Naive thymus-derived CD8-positive, alpha-beta T cell (primary cell): ENCODE results near the gene TMEM272. TPM values are rescaled to one million over a fixed set of nuclear protein-coding genes. Genes with fewer than 3 reads are reported as not detected.

Source experiments
- ATAC-seq, 2 donors: fragments of 150-1000 bp; cut with Tn5 transposase in 1 of 2; sonication (Bioruptor Pico), chemical (Tn5 transposase) in 1 of 2; 1 replicate in 1 of 2; 2 replicates in 1 of 2; pipeline ENCODE4 v1.10.0; 2021; ENCODE audit warnings: mild to moderate bottlenecking in 2 of 2, moderate library complexity in 2 of 2
- POLR2A ChIA-PET: fragments of 350-600 bp; sonication (Branson Sonifier 250); formaldehyde crosslinking; loops from one replicate; lab custom pipeline; 2021; ENCODE audit warnings: antibody characterized with exemption; lab: Charles Lee
- DNase-seq, 10 donors: peaks; one replicate each; pipeline versions ENCODE4 v3.0.0 to v3.0.0-alpha.2; 2020 to 2022
- H3K27ac Mint-ChIP-seq, 10 donors: one replicate each; pipeline ENCODE4 v1.8.0; 2020 to 2022; ENCODE audit warnings: mild to moderate bottlenecking in 10 of 10, mixed read lengths in 10 of 10, moderate library complexity in 4 of 10, inconsistent platforms in 1 of 10
- H3K27me3 Mint-ChIP-seq, 5 donors: one replicate each; pipeline ENCODE4 v1.8.0; 2021 to 2022; ENCODE audit warnings: mixed read lengths in 5 of 5
- H3K36me3 Mint-ChIP-seq, 3 donors: one replicate each; pipeline ENCODE4 v1.8.0; 2020 to 2022; ENCODE audit warnings: mixed read lengths in 3 of 3, mild to moderate bottlenecking in 2 of 3, inconsistent platforms in 1 of 3
- H3K4me1 Mint-ChIP-seq, 4 donors: one replicate each; pipeline ENCODE4 v1.8.0; 2021 to 2022; ENCODE audit warnings: mixed read lengths in 4 of 4
- H3K4me3 Mint-ChIP-seq, 10 donors: one replicate each; pipeline ENCODE4 v1.8.0; 2020 to 2022; ENCODE audit warnings: mild to moderate bottlenecking in 10 of 10, mixed read lengths in 10 of 10, moderate library complexity in 6 of 10, inconsistent platforms in 1 of 10
- H3K9me3 Mint-ChIP-seq, 9 donors: one replicate each; pipeline ENCODE4 v1.8.0; 2020 to 2022; ENCODE audit warnings: mixed read lengths in 9 of 9, mild to moderate bottlenecking in 3 of 9, inconsistent platforms in 1 of 9, moderate library complexity in 1 of 9
- polyA plus RNA-seq, 3 donors: library from polyadenylated mRNA; unstranded; fragments of 300-500 nt; fragmentation: Illumina TruSeq; gene quantifications; one replicate each; pipeline ENCODE4 v1.2.3, GENCODE V29; 2021
- total RNA-seq, 8 experiments: library from RNA in 2 of 8; stranded (reverse) in 2 of 8; gene quantifications; one replicate each; pipeline ENCODE4 v1.2.3 and lab custom pipeline; 2021 to 2026

TMEM272 gene, protein sequence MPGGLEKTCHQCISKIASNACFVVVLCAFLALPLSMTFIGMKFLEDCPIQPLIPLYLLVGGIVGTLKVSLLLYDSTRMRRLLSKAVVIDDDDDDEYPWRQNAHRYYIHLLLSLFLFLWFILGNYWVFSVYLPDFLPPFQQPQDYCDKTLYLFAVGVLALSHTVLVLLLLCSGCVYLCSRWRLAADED
- 10 to 100 TPM; 14.7 to 15.4 TPM for total RNA-seq
- under 1 TPM; 0.29 to 0.75 (median 0.52) TPM for polyA plus RNA-seq
- total RNA-seq (lab: John Stamatoyannopoulos, UW), result 2.4 to 18.0 (median 9.1) reads per million in 6 experiments

DNA sequence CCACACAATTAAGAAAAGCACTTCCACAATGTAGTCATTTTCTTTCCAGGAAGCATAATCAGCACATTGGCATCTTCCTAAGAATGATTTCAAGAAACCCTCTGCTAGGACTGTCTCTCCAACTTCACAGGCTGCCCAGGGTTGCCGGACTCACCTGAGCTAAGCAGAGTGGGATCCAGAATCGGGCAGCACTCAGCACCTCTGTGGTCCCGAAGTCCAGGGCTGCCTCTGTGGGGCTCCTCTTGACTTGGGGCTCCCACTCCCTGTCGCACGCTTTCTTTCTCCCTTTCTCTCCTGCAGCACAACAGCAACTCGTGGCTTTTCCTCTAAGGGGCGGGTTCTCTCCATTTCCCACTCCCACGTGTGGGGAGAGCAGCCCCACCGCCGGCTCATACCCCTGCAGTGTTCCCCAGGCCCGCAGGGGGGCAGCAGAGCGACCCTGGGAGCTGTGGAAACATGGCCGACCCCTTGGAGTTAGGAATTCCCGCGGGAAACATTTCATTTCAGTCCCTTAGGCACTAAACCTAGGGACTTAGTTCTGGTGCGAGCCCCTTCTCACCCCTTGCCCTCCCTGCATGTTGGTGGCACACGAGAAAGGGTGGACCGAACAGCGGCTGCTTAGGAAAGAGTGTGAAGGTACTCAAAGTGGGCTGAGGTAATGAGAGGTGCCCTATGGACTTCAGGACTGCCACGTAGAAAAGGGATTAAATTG lies at the start of gene TMEM272:
TMEM272 (minus strand) TSS at position 316 of the 712 bp plus-strand sequence. CDS start 6,647 bp downstream, outside the sequence.
- peaks cover 2 to 10% (median 6%) of the 10 kb centered on the region in 4 donors for H3K4me1 Mint-ChIP-seq
- peaks cover 2 to 10% (median 3%) of the 10 kb centered on the region in 5 donors for H3K27me3 Mint-ChIP-seq
- peak within 1 kb of the TSS in 3 of 10 donors; percentile 7 to 49 (median 47) for H3K27ac Mint-ChIP-seq
- DNase-seq (peak in 9 of 10 donors; percentile 24 to 73 (median 47)), ATAC-seq (peak; percentile 74 to 90)
- no peaks in the 10 kb centered on the region for H3K36me3 Mint-ChIP-seq
- POLR2A ChIA-PET, result interaction anchor here (0.9 kb wide), 1 partner anchor 20 kb away, joined by 3 read pairs; no protein-coding TSS in a partner anchor
- H3K9me3 Mint-ChIP-seq, result no peaks in the 10 kb centered on the region
- peak within 1 kb of the TSS in 9 of 10 donors; percentile 13 to 79 (median 43) for H3K4me3 Mint-ChIP-seq

DNA sequence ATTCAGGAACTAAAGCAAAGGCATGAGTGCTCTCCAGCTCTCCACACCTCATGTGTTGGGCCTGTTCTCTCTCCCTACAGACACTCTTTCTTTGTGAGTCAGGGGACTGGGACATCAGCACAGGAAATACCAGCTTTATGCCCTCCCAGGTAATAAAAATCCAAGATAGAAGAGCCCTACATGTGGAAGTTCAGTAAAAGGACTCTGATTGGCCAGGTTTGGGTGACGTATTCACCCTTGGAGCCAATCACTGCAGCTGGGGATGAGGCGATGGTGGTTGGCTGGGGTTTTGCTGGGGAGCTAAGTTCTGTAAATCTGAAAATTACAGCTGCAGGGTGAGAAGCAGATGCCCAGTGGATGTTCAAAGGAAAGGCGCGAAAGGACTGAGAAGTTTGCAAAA lies 49.3 kb upstream of the TMEM272 start:
- no peak overlapping the region for H3K4me3 Mint-ChIP-seq
- peaks cover 4 to 15% (median 11%) of the 10 kb centered on the region in 5 donors for H3K27me3 Mint-ChIP-seq
- no peak overlapping the region for H3K27ac Mint-ChIP-seq
- no peaks in the 10 kb centered on the region for H3K36me3 Mint-ChIP-seq
- H3K9me3 Mint-ChIP-seq, result no peaks in the 10 kb centered on the region
- DNase-seq (no peak), ATAC-seq (no peak)
- POLR2A ChIA-PET, result no interaction called here
- peaks cover 0 to 4% (median 0%) of the 10 kb centered on the region in 4 donors for H3K4me1 Mint-ChIP-seq

DNA sequence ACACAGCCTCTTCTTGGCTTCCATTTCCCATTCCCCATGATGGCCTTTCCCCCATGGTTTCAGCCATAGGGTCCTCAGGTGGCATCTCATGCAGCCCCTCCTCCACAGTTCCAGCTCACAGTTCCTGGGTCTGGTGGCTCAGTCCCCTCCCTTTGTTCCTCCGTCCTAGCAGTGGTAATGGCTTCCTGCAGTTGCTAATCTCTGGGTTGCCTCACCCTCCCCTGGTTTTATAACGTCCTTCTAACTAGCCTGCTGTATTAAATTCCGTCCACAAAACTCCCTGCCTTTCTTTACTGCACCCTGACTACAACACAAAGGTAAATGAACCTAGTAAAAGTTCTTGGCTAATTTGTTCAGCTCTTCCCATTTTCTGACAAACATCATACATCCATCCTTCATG lies 47.7 kb upstream of the TMEM272 start:
- DNase-seq (no peak), ATAC-seq (no peak)
- Mint-ChIP-seq H3K4me1 (peaks cover 0 to 4% (median 0%) of the 10 kb centered on the region in 4 donors), H3K36me3 (no peaks in the 10 kb centered on the region), H3K4me3 (no peak overlapping the region), H3K27me3 (peaks cover 4 to 15% (median 11%) of the 10 kb centered on the region in 5 donors), H3K27ac (no peak overlapping the region), H3K9me3 (no peaks in the 10 kb centered on the region)
- POLR2A ChIA-PET, result no interaction called here

DNA sequence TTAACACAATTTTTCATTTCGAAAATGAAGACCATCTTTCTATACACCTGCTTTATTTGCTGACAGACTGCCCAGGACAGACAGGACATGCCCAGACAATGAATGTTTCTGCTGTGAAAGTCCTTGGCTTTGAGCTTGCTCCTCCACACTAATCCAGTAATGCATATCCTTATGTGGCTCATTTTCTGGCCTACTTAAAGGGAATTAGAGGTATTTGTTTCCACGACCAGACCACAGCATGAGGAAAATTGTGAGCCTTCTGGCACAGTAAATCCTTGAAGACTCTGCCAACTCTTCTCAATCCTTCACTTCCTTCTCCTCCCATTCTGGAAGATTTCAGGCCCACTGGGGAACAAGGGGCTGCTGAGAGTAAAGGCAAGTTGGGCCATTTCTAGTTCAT lies 42.5 kb upstream of the TMEM272 start:
- peaks cover 0 to 12% (median 2%) of the 10 kb centered on the region in 9 donors for H3K9me3 Mint-ChIP-seq
- peaks cover 0 to 7% (median 0%) of the 10 kb centered on the region in 3 donors for H3K36me3 Mint-ChIP-seq
- no peak for ATAC-seq
- peaks cover 0 to 8% (median 0%) of the 10 kb centered on the region in 5 donors for H3K27me3 Mint-ChIP-seq
- H3K4me3 Mint-ChIP-seq, result no peak overlapping the region
- DNase-seq, result no peak
- H3K27ac Mint-ChIP-seq, result no peak overlapping the region
- no peaks in the 10 kb centered on the region for H3K4me1 Mint-ChIP-seq
- POLR2A ChIA-PET, result no interaction called here

DNA sequence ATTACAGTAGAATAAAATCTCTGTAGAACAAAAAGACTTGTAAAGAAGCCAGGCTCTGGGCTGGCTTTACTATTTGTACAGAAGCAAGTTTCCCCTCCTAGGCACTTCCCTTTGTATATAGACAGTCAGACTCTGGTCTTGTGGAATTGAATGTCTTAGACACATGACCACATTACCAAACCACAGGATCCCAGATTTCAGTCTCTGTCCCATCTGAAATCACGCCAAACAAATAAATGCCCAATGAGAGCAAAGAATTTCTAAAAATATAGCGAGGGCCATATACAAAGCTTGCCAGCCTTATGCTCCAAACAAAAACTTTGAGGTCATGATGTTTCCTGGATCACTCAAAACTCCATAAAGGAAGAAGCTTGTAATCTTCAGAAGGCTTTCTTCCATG lies 40.7 kb upstream of the TMEM272 start:
- POLR2A ChIA-PET, result no interaction called here
- H3K27me3 Mint-ChIP-seq, result peaks cover 0 to 3% (median 0%) of the 10 kb centered on the region in 5 donors

DNA sequence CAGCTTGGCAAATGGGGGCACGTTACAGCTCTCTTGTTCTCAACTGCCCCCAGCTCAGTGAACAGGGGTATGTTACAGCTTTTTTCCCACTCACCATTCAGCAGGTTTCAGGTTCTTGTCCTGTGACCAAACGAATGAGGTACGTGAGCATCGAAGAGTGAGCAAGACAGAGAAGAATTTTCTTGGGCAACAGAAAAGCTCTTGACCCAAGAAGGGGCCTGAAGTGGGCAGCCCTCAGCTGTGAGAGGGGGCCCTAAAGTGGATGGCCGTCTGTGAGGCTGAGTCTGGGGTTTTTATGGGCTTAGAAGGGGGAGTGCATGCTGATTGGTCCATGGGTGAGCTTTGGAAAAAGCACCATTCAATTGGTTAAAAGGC lies 38.2 kb upstream of the TMEM272 start:
- H3K4me3 Mint-ChIP-seq, result no peak overlapping the region
- peaks cover 0 to 2% (median 0%) of the 10 kb centered on the region in 5 donors for H3K27me3 Mint-ChIP-seq
- no peak overlapping the region for H3K27ac Mint-ChIP-seq
- peaks cover 0 to 17% (median 4%) of the 10 kb centered on the region in 3 donors for H3K36me3 Mint-ChIP-seq
- peaks cover 0 to 27% (median 4%) of the 10 kb centered on the region in 9 donors for H3K9me3 Mint-ChIP-seq
- DNase-seq (no peak), ATAC-seq (no peak)
- H3K4me1 Mint-ChIP-seq, result no peaks in the 10 kb centered on the region
- POLR2A ChIA-PET, result no interaction called here

More for the DNA sequence above, 40.7 kb upstream of the TMEM272 start:
- DNase-seq (no peak), ATAC-seq (no peak)
- Mint-ChIP-seq H3K4me1 (no peaks in the 10 kb centered on the region), H3K27ac (no peak overlapping the region), H3K4me3 (no peak overlapping the region), H3K9me3 (peaks cover 0 to 27% (median 4%) of the 10 kb centered on the region in 9 donors), H3K36me3 (peaks cover 0 to 14% (median 4%) of the 10 kb centered on the region in 3 donors)

DNA sequence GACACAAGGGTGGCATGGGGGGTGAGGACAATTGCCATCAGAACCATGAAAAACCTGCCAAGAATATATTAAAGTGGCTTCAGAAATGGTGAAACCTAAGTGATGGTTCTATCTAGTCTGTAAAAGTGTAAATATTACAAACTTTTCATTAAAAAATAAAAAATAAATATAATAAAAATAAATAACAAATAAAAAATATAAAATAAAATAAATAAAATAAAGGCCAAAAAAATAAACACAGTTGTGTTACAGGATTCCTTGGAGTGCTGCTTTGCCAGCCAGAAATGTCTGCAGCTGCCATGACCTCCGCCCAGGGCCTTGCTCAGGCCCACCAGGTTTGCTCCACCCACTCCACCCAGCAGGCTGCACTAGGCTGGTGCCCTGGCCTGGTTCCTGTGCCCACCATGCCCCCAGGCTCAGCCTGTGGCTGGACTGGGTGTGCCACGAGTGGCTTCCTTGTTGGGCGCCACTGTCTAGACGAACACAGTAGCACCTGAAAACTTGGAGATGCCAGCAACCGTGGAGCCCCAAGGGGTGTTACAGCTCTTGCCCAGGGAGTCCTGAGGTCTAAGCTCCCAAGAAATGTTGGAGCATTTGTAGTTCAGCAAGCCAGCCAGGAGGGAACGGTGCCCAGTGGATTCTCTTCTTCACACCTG lies 37.7 kb upstream of the TMEM272 start:
- ATAC-seq (no peak), DNase-seq (no peak)
- H3K36me3 Mint-ChIP-seq, result peaks cover 0 to 17% (median 4%) of the 10 kb centered on the region in 3 donors
- H3K27me3 Mint-ChIP-seq, result peaks cover 0 to 2% (median 0%) of the 10 kb centered on the region in 5 donors
- no peak overlapping the region for H3K27ac Mint-ChIP-seq
- peaks cover 0 to 27% (median 4%) of the 10 kb centered on the region in 9 donors for H3K9me3 Mint-ChIP-seq
- no peaks in the 10 kb centered on the region for H3K4me1 Mint-ChIP-seq
- POLR2A ChIA-PET, result no interaction called here
- H3K4me3 Mint-ChIP-seq, result no peak overlapping the region

DNA sequence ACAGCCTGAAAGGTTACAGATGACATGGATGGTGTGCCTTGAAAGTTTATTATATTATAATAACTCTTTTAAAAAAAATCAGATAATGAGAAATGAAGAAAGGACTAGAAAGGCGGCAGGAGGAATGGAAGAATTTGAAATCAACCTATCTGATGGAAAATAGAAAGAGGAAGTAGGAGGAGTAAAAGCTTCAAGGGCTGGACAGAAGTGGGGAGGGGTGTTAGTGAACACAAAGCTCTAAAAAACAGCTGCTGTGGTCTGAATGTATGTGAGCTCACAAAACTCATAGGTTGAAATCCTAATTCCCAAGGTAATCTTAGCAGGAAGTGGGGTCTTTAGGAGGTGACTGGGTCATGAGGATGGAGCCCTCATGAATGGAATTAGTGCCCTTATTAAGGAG lies 36.3 kb upstream of the TMEM272 start:
- no peak overlapping the region for H3K4me3 Mint-ChIP-seq
- ATAC-seq, result no peak

DNA sequence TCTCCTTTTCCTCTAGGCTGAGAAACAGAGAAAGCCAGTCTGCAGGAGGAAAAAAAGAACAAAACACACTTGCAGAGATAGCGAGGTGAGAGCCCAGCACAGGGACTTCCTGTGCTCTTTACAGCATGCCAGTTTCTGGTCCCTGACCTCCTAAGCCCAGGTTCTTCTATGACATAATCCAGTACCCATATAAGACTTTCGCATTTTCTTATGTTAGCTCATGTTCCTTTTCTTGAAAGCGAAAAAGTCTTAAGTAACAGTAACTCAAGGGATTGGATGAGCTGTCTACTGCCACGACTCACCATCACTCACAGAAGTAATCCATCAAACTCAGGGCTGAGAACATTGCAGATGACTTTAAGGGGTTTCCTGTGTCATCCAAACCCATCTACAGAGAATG lies 34.2 kb upstream of the TMEM272 start:
- POLR2A ChIA-PET, result interaction anchor here (0.6 kb wide), 1 partner anchor 84 kb away, joined by 3 read pairs; no protein-coding TSS in a partner anchor
- ATAC-seq (no peak), DNase-seq (no peak)
- Mint-ChIP-seq H3K4me3 (no peak overlapping the region), H3K4me1 (no peaks in the 10 kb centered on the region), H3K36me3 (peaks cover 0 to 17% (median 4%) of the 10 kb centered on the region in 3 donors), H3K9me3 (peaks cover 0 to 27% (median 4%) of the 10 kb centered on the region in 9 donors), H3K27me3 (peaks cover 0 to 3% (median 0%) of the 10 kb centered on the region in 5 donors), H3K27ac (no peak overlapping the region)

More for the DNA sequence above, 36.3 kb upstream of the TMEM272 start:
- peaks cover 0 to 17% (median 4%) of the 10 kb centered on the region in 3 donors for H3K36me3 Mint-ChIP-seq
- H3K27ac Mint-ChIP-seq, result no peak overlapping the region
- peaks cover 0 to 27% (median 4%) of the 10 kb centered on the region in 9 donors for H3K9me3 Mint-ChIP-seq
- no peaks in the 10 kb centered on the region for H3K4me1 Mint-ChIP-seq
- no peak for DNase-seq
- POLR2A ChIA-PET, result no interaction called here
- H3K27me3 Mint-ChIP-seq, result peaks cover 0 to 2% (median 0%) of the 10 kb centered on the region in 5 donors

DNA sequence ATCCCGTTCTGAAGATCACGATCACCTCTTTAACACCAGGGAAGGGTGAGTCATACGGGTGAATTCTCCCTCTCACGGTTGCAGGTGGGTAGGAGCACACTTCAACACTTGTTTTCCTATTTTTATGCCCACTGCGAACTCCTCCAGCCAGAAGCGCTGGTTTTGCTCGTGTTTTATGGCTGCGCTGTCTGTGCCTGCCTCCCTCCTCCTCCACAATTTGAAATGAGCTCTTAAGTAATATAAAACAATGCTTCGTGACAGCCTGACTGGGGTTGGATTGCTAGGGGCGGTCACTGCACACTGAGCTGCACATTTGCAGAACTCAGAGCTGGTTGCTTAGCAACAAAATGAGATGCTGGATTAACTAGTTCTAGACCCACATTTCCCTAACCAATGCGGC lies 29.7 kb upstream of the TMEM272 start:
- Mint-ChIP-seq H3K4me1 (no peaks in the 10 kb centered on the region), H3K9me3 (no peaks in the 10 kb centered on the region), H3K4me3 (no peak overlapping the region), H3K36me3 (peaks cover 0 to under 1% (median 0%) of the 10 kb centered on the region in 3 donors), H3K27ac (peak overlapping the region in 1 of 10 donors; percentile 3), H3K27me3 (peaks cover 0 to 3% (median 0%) of the 10 kb centered on the region in 5 donors)
- POLR2A ChIA-PET, result no interaction called here
- no peak for ATAC-seq
- no peak for DNase-seq

DNA sequence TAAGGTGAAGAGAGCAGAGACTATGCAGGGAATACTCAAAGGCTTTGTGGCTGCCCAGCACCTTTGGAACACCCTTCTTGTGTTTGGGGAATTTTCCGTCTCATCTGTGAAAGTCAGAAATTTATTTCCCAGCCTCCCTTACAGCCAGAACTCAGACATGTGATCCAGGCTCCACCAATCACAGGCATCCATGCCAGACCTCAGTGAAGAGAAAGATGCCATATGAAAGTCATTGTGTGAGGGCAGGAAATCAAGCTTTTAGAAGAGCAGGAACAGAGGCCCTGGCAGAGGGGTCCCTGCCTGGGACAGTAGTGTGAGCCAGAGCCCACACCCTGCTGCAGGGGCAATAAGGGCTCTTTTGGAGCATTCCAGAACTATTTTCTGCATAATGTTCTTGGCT lies 28.9 kb upstream of the TMEM272 start:
- Mint-ChIP-seq H3K4me1 (no peaks in the 10 kb centered on the region), H3K27ac (no peak overlapping the region), H3K4me3 (no peak overlapping the region), H3K36me3 (no peaks in the 10 kb centered on the region), H3K27me3 (peaks cover 0 to 3% (median 1%) of the 10 kb centered on the region in 5 donors), H3K9me3 (no peaks in the 10 kb centered on the region)
- DNase-seq, result no peak
- POLR2A ChIA-PET, result no interaction called here
- ATAC-seq, result no peak

DNA sequence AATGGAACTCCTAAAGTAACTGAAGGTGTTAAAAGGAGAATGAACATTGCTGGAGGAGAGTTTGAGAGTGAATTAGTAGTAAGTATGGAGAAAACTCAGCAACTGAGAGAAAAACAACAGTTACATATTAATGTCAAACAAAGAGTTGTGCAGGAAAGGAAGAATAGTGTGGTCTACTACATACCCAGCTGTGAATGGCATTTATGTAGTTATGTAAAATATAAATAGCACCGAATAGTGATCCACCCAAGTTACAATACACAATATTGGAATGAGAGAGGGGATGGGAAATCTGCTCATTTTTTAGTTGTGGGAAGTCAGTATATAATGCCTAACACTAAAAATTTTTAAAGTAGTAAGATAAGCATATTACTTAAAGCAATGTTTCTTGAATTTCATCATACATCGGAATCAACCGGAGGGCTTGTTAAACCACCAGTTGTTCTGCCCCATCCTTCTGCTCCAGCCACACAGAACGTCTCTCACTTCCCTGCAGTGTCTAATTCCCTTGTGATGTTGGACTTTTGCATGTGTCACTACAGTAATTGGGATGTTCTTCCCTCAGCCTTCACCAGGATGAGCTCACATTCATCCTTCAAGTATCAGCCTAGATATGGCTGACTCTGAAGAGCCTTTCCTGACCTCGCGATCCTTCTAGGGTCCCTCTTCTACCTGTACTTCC lies 28.3 kb upstream of the TMEM272 start:
- ATAC-seq (no peak), DNase-seq (no peak)
- H3K27ac Mint-ChIP-seq, result no peak overlapping the region
- no peaks in the 10 kb centered on the region for H3K36me3 Mint-ChIP-seq
- POLR2A ChIA-PET, result no interaction called here
- peaks cover 0 to 3% (median 1%) of the 10 kb centered on the region in 5 donors for H3K27me3 Mint-ChIP-seq
- H3K4me1 Mint-ChIP-seq, result no peaks in the 10 kb centered on the region
- no peak overlapping the region for H3K4me3 Mint-ChIP-seq
- H3K9me3 Mint-ChIP-seq, result no peaks in the 10 kb centered on the region
